A549 (cell line): ENCODE data around the gene AKAP11.

ENCODE experiments used
- CTCF ChIP-seq: fragments of >200 bp; sonication (Bioruptor Twin); formaldehyde crosslinking; IDR thresholded peaks from 3 replicates; pipeline ENCODE4 v1.5.1; 2016
- EP300 ChIP-seq, 2 experiments: fragments of >200 bp; sonication (Bioruptor Twin); formaldehyde crosslinking; IDR thresholded peaks; 2 replicates in 1 of 2; 3 replicates in 1 of 2; pipeline ENCODE4 v1.6.1; 2016 to 2017
- MAX ChIP-seq: IDR thresholded peaks from 2 replicates; pipeline ENCODE4 v1.6.1; 2012
- MYC ChIP-seq: IDR thresholded peaks from 2 replicates; pipeline ENCODE4 v1.6.1; 2012; ENCODE audit warnings: mild to moderate bottlenecking, inconsistent platforms, low read length, improper control_type of control experiment, borderline replicate concordance
- POLR2A ChIP-seq: IDR thresholded peaks from 2 replicates; pipeline ENCODE4 v1.6.1; 2012; ENCODE audit warnings: mild to moderate bottlenecking, low read length

- TF ChIP-seq POLR2A (no peak), MYC (no peak), MAX (no peak), CTCF (no peak), EP300 (IDR thresholded peaks at IDR 0.05) (no peak)
These were observed 42.7 kb upstream of the AKAP11 start for GRCh38 chr13:42229287-42229686.
